Bone marrow (tissue), 2 donors: Measurements from ENCODE around the gene GDF7.

ENCODE experiments used
- DNase-seq, 2 donors: peaks; one replicate each; lab custom pipeline; 2025; lab: John Stamatoyannopoulos, UW

The GDF7 gene

GRCh38 chr2:20645301-20645701, 21.6 kb upstream of the GDF7 start:
- DNase-seq = no peak

DNA sequence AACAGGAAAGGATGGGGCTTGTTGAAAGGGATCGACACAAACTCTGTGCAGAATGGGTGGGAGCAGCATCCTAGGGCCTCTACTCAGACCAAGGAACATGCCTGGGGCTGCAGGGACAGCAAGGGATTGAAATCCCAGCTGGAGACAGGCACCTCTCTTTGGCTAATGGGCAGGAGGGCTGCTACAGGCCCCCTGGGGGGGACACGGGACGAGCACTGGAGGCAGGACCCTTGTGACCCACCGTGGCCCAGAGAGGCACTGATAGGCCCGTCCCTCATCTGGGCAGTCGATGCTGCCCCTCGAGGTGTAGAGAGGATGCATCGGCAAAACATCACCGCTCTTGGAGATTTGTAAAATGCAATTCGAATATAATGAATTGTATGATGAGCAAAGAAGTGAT, 21.2 kb upstream of the GDF7 start:
- DNase-seq = no peak

GRCh38 chr2:20646446-20646845, 20.5 kb upstream of the GDF7 start:
- no peak for DNase-seq

DNA sequence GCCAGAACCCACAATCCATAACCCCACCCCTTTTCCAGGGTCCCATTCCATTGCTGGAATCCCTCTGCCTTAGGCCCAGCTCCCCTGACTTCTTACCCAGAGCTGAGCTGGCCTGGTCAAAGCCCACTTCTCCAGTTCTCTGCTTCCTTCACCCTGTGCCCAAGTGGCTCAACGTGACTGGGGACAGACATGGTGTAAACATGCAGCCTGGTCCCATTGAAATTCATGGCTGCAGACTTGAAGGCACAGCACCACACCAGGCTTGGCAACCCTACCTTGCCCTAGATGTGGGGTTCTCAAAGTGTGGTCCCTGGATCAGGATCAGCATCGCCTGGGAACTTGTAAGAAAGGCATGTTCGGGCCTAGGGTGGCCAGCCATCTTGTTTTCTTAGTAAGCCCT, 19.7 kb upstream of the GDF7 start:
- DNase-seq = no peak

DNA sequence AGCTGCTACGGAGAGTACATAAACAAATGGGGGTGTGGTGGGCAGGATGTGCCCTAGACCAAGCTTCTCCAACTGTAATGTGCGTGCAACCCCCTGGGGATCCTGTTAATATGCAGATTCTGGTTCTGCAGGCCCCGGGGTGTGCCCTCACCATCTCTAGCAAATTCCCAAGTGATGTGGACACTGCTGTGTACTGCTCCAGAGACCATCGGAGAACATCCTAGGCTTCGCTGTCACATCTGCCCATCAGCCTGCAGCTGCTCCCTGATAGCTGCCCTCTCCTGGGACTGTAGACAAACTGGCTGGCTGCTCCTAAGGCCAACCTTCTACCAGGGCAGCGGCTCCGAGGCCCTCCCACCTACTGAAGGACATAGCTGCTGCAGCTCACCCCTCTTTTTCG, 19.2 kb upstream of the GDF7 start:
- no peak for DNase-seq

DNA sequence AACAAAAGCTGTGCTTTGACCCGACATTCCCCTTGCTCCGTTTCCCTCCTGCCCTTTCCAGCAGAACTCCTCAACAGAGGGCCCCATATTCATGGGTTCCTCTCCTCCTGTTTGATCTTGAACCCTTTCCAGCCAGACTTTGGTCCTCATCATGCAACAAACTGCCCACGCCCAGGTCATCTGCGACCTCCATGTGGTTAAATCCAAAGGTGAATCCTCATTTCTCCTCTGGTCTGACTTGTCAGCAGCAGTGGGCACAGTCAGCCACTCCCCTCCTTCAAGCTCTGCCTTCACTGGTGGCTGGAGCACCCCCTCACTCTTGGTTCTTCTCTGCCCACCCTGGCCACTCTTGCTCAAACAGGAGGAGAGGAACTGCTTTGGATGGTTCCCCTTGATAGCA, 18.7 kb upstream of the GDF7 start:
- no peak for DNase-seq

- no peak for DNase-seq
Measured at GRCh38 chr2:20648831-20649230, 18.1 kb upstream of the GDF7 start.

DNA sequence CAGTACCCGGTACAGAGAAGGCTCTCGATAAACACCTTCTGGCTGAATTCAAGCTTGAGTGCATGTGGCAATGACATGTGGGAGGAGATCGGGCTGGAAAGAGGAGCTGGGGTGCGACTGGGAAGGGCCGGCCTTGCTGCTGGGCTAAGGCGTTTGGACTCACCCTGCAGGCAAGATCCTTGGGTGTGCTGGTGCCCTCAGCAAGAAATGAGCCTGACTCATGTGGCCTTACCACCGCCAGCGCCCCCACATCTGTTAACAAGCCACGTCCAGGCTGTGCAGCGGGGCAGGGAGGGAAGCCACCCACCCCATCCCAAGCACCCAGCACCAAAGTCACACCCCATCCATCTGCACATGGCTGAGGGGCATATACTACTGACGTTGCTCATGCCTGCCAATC, 17.4 kb upstream of the GDF7 start:
- no peak for DNase-seq

DNA sequence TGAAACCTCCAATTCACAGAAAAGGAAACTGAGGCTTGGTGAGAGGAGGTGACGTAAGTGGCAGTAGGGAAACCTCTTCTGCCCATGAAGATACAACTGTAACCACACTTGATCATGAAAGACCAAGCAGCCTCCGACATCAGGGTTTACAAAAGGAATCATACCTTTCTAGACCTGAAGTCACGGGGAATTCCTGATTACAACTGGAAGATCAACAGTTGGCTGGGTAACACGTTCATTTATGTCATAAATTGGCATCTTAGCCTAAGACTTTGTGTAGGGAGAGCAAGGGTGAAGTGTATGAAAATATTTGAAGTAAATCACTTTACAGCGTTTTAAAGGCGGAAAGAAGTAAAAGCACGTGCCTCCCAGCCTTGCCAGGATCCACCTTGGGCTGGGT, 17.0 kb upstream of the GDF7 start:
- DNase-seq = no peak

DNA sequence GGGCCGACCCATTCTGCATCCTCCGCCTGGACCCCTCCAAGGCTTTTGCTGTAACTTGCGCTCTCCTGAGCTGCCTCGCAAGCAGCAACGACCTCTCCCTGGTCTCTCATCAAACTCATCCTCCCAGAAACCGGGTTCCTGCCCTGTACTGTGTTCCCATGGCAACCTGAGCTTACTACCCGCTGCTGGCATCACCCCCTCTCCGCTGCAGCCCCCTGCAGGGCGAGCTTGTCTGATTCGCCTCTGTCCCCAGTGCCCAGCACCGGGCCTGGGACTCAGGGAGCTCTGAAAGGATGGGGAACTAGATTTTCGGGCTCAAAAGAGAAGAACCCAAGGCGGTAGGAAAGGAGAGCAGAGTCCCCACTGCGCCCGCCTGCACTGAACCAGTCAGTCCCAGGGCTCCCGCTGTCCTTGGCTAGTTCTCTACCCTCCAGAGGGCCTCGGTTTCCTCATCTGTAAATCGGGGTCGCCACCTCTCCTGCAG, 16.5 kb upstream of the GDF7 start:
- peak in 1 of 2 donors; percentile 75 for DNase-seq

DNA sequence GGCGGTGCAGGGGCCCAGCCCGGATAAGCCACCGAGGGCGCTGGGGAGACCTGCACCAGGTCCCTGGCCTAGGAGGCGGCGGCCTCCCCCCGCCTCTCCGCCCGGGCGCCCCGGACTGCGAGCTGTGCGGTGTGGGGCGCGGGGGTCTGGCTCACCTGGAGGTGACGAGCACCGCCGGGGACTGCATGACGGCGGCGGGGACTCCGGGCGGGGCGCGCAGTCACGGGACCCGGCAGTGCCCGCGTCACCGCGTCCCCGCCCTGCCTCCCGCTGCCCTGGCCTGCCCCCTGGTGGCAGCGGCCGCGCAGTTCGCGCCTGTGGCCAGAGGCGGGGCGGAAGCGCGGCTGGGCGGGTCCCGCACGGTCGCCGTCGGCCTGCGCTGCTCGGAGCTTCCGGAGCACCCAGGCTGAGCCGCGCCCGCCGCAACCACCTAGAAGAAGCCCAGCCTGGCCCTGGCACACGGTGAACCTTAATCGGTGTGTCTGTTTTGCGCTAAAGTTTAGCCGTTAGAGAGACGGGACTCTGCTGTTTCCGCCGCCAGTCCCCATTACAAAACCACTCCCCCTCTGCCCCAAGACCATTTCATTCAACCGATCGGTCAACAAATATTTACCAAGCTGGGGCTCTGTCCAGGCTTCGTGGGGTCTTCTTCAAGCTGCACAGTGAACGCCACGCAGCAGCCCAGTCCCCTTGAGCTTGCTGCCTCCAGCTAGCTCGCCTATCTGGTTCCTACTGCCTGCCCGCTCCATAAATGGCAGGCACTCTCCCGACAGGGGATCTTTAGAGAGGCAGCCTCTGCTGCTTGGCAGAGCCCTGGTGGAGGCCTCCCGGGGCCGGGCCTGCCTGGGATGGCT, 15.8 kb upstream of the GDF7 start, which contains the start of gene HS1BP3:
Gene HS1BP3, minus strand, starts transcription at position 222 of the 854 bp plus-strand sequence. Its CDS starts 35 bp downstream, at position 187.
- DNase-seq = peak; percentile 64 to 72

DNA sequence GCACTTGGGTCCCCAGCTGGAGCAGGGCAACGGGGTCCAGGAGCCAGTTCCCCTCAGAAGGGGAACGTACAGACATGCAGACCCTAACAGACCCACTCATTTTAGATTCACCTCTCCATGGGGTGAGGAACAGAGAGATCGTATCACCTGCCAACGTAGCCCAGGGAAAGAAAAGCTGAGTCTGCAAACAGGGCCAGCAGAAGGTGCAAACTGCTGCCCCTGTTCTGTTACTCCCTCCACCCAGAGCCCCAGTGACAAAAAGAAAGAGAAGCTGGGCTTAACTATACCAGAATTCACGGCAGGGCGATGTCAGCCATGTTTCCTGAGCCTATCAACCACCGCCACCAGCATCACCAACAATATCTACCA, 15.2 kb upstream of the GDF7 start:
- no peak for DNase-seq

- DNase-seq = no peak
Measured at GRCh38 chr2:20652141-20652540, 14.8 kb upstream of the GDF7 start.

GRCh38 chr2:20652673-20653575, 14.0 kb upstream of the GDF7 start:
- DNase-seq = no peak

GRCh38 chr2:20653695-20654534, 13.0 kb upstream of the GDF7 start:
- DNase-seq = no peak

- DNase-seq = no peak
Measured at GRCh38 chr2:20654535-20654813, 12.5 kb upstream of the GDF7 start.

- no peak for DNase-seq
Measured at GRCh38 chr2:20656561-20656960, 10.4 kb upstream of the GDF7 start.

GRCh38 chr2:20657522-20658235, 9.3 kb upstream of the GDF7 start:
- no peak for DNase-seq

- no peak for DNase-seq
Measured at GRCh38 chr2:20660506-20661420, 6.2 kb upstream of the GDF7 start.
